K562 (cell line): ENCODE data around the gene FZD1. TPM values are rescaled to one million over a fixed set of nuclear protein-coding genes. Genes with fewer than 3 reads are reported as not detected.

Experiments
- ATAC-seq: fragments of 200-7000 bp; cut with Tn5 transposase; 3 replicates; pipeline ENCODE4 v1.9.1; 2020; ENCODE audit warnings: moderate library complexity
- BruUV-seq: library from RNA; stranded (reverse); fragments of 400-500 nt; replicated peaks from 2 replicates; lab custom pipeline; 2021; lab: Mats Ljungman, UMichigan
- CTCF ChIA-PET: fragments of 300-600 bp; formaldehyde crosslinking; extraction: SDS; loops from one replicate; lab custom pipeline; 2021; ENCODE audit warnings: low intra/inter-chr PET ratio; lab: Yijun Ruan, JAX
- POLR2A ChIA-PET: fragments of 300-600, 350-650 bp; sonication (Branson Sonifier 250); formaldehyde crosslinking; extraction: SDS; loops from one replicate; lab custom pipeline; 2021; ENCODE audit warnings: antibody characterized with exemption, inconsistent platforms; lab: Yijun Ruan, JAX
- DNase-seq, 4 experiments: peaks; one replicate each; pipeline versions ENCODE4 v3.0.0 to v3.0.0-alpha.2; 2011 to 2018; ENCODE audit warnings: low spot score in 3 of 4, mixed read lengths in 3 of 4; ENCODE audit errors: extremely low read depth in 1 of 4
- FAIRE-seq: peaks from 2 replicates; lab custom pipeline; 2011; peaks lifted over from hg19 to GRCh38; lab: Jason Lieb, UNC
- H2AFZ ChIP-seq: 2 replicates; pipeline ENCODE4 v1.6.0; 2011; ENCODE audit warnings: low read depth, low read length, control low read depth, inconsistent platforms
- H3K27ac ChIP-seq: fragments of 200-600 bp; 3 replicates; pipeline ENCODE4 v1.8.0; 2011; ENCODE audit warnings: low read depth, mild to moderate bottlenecking, control low read depth, inconsistent platforms, low read length, moderate library complexity, mixed read lengths; ENCODE audit errors: extremely low read depth
- H3K27me3 ChIP-seq, 2 experiments: fragments of 300-600 bp in 1 of 2; 2 replicates in 1 of 2; 3 replicates in 1 of 2; pipeline versions ENCODE4 v1.6.0 to v1.8.0; 2011; ENCODE audit warnings: inconsistent platforms in 2 of 2, low read length in 2 of 2, mild to moderate bottlenecking in 1 of 2, mixed read lengths in 1 of 2, moderate library complexity in 1 of 2; ENCODE audit not compliant: control insufficient read depth in 2 of 2, insufficient read depth in 2 of 2
- H3K36me3 ChIP-seq: fragments of 300-600 bp; 3 replicates; pipeline ENCODE4 v1.8.0; 2011; ENCODE audit warnings: mild to moderate bottlenecking, low read length, inconsistent platforms; ENCODE audit not compliant: control insufficient read depth, insufficient read depth
- H3K4me1 ChIP-seq, 2 experiments: fragments of 200-600 bp in 1 of 2; replicated peaks in 1 of 2; 2 replicates in 1 of 2; 3 replicates in 1 of 2; pipeline versions ENCODE4 v1.5.1 to v1.8.0; 2011; ENCODE audit warnings: inconsistent platforms in 2 of 2, low read length in 2 of 2, mild to moderate bottlenecking in 1 of 2, mixed read lengths in 1 of 2, moderate library complexity in 1 of 2; ENCODE audit not compliant: control insufficient read depth in 2 of 2, insufficient read depth in 2 of 2
- H3K4me2 ChIP-seq: 2 replicates; pipeline ENCODE4 v1.6.1; 2011; ENCODE audit warnings: low read length, control low read depth, inconsistent platforms, mixed read lengths; ENCODE audit not compliant: insufficient read depth
- H3K4me3 ChIP-seq: fragments of 200-600 bp; sonication (generic), shearing (Covaris generic); 2 replicates; pipeline ENCODE4 v1.5.1; 2016; ENCODE audit warnings: control low read depth, inconsistent platforms
- H3K79me2 ChIP-seq: fragments of 200-600 bp; 3 replicates; pipeline ENCODE4 v1.8.0; 2011; ENCODE audit warnings: low read length, inconsistent platforms; ENCODE audit not compliant: control insufficient read depth, insufficient read depth
- H3K9ac ChIP-seq, 2 experiments: 2 replicates each; pipeline versions ENCODE4 v1.6.0 to v1.6.1; 2011; ENCODE audit warnings: low read depth in 2 of 2, low read length in 2 of 2, control low read depth in 1 of 2, inconsistent platforms in 1 of 2, mild to moderate bottlenecking in 1 of 2, mixed read lengths in 1 of 2; ENCODE audit not compliant: insufficient read depth in 1 of 2
- H3K9me1 ChIP-seq: one replicate; pipeline ENCODE4 v1.6.0; 2011; ENCODE audit warnings: inconsistent platforms, mild to moderate bottlenecking, low read length, moderate library complexity; ENCODE audit not compliant: control insufficient read depth, insufficient read depth
- H3K9me3 ChIP-seq: replicated peaks from 2 replicates; pipeline ENCODE4 v1.5.1; 2011; ENCODE audit warnings: low read depth, low read length, inconsistent platforms; ENCODE audit not compliant: control insufficient read depth, insufficient read depth
- H4K20me1 ChIP-seq: replicated peaks from 2 replicates; pipeline ENCODE4 v1.6.1; 2011; ENCODE audit warnings: low read length, inconsistent platforms, mixed read lengths; ENCODE audit not compliant: control insufficient read depth, insufficient read depth
- EP300 ChIP-seq: IDR thresholded peaks from 2 replicates; pipeline ENCODE4 v1.6.1; 2012; ENCODE audit warnings: low read length, improper control_type of control experiment
- HDAC6 ChIP-seq: IDR thresholded peaks from 2 replicates; pipeline ENCODE4 v1.6.1; 2012; ENCODE audit warnings: low read depth, mild to moderate bottlenecking, control low read depth, inconsistent platforms, low read length, moderate library complexity
- HMGN3 ChIP-seq: IDR thresholded peaks from 2 replicates; pipeline ENCODE4 v1.6.1; 2011; ENCODE audit warnings: borderline replicate concordance, low read depth, mild to moderate bottlenecking, mixed read lengths, low read length; ENCODE audit not compliant: insufficient read length; ENCODE audit errors: extremely low read depth
- MBD2 ChIP-seq: sonication (generic); IDR thresholded peaks from 2 replicates; pipeline ENCODE4 v1.6.1; 2016; ENCODE audit warnings: low read depth, borderline replicate concordance
- PHF8 ChIP-seq: fragments of 200-600 bp; sonication (generic); IDR thresholded peaks from 2 replicates; pipeline ENCODE4 v1.6.1; 2012; ENCODE audit warnings: mixed run types, mild to moderate bottlenecking, inconsistent platforms, low read length, moderate library complexity, borderline replicate concordance
- RUNX1 ChIP-seq: sonication (generic); IDR thresholded peaks from 2 replicates; pipeline ENCODE4 v1.6.1; 2016; ENCODE audit warnings: antibody characterized with exemption, low read depth
- SP1 ChIP-seq: sonication (generic); formaldehyde crosslinking; IDR thresholded peaks from 2 replicates; pipeline ENCODE4 v1.8.1; 2022; ENCODE audit warnings: mild to moderate bottlenecking, missing genetic modification reagents
- ZNF408 ChIP-seq: fragments of 250-450 bp; sonication (Bioruptor Pico); IDR thresholded peaks from 2 replicates; pipeline ENCODE4 v1.4.0; 2020; ENCODE audit warnings: low read depth, mild to moderate bottlenecking, moderate library complexity
- WGBS: fragments of 100-300 bp; shearing (Covaris generic); methylation state at CpG from one replicate; pipeline ENCODE4 v1.1.6; 2016; ENCODE audit warnings: low coverage, mixed read lengths; ENCODE audit not compliant: insufficient coverage; ENCODE audit errors: missing lambda C conversion rate; 5-methylcytosine and 5-hydroxymethylcytosine counted together
- in situ Hi-C: fragments of 300-500 bp; cut with MboI; formaldehyde crosslinking; loops from 4 replicates; pipeline ENCODE4 v1.15.0; 2018; ENCODE audit warnings: inconsistent platforms, mixed read lengths
- intact Hi-C: fragments of 100-400 bp; cut with micrococcal nuclease; formaldehyde crosslinking; loops from 2 replicates; pipeline ENCODE4 v1.14.2; 2022
- polyA plus RNA-seq, 8 experiments: library from polyadenylated mRNA; depleted of rRNA in 4 of 8; stranded (reverse) in 5 of 8; unstranded in 3 of 8; fragments of >200 nt; fragmentation: Nextera tagmentation in 2 of 8; fragmentation: Illumina TruSeq in 1 of 8; extraction: Ambion mirVana in 2 of 8; extraction: Trizol in 1 of 8; gene quantifications; 2 replicates each; pipeline versions ENCODE4 v1.2.1 to v1.2.3, GENCODE V29; 2011 to 2014; ENCODE audit warnings: inconsistent platforms in 1 of 8, missing spikeins in 1 of 8
- total RNA-seq, 7 experiments: library from RNA; depleted of rRNA in 6 of 7; stranded (reverse); fragments of >200 nt in 6 of 7; fragmentation: Illumina TruSeq in 2 of 7; extraction: Trizol in 2 of 7; gene quantifications; 2 replicates each; pipeline versions ENCODE4 v1.2.1 to v1.2.3, GENCODE V29; 2011 to 2021; ENCODE audit warnings: low replicate concordance in 1 of 7
- TF ChIP-seq, protein P1 (sequence below): sonication (generic); formaldehyde crosslinking; IDR thresholded peaks from 2 replicates; pipeline ENCODE4 v1.8.1; 2023; ENCODE audit warnings: mild to moderate bottlenecking, missing genetic modification reagents
- TF ChIP-seq, protein P2 (sequence below): fragments of 450-650 bp; formaldehyde crosslinking; IDR thresholded peaks from 2 replicates; pipeline ENCODE4 v1.4.0; 2020; ENCODE audit warnings: mild to moderate bottlenecking, moderate library complexity
- TF ChIP-seq, protein P3 (sequence below): IDR thresholded peaks from 2 replicates; pipeline ENCODE4 v1.6.1; 2014; ENCODE audit warnings: antibody characterized with exemption
- TF ChIP-seq, protein P4 (sequence below): conservative IDR thresholded peaks from 2 replicates; pipeline ENCODE4 v1.6.1; 2011; ENCODE audit warnings: low read depth, mild to moderate bottlenecking, low read length; ENCODE audit not compliant: control insufficient read depth
- TF ChIP-seq, protein P5 (sequence below): fragments of 450-650 bp; formaldehyde crosslinking; IDR thresholded peaks from 2 replicates; pipeline ENCODE4 v1.4.0; 2020; ENCODE audit warnings: mild to moderate bottlenecking

Gene FZD1
- total and polyA plus RNA-seq, 9 of the 15 experiments (the other 6 are each of a cell fraction or from before 2014, with no cell fraction given), result 0.25 to 5.1 (median 1.8) TPM

DNA sequence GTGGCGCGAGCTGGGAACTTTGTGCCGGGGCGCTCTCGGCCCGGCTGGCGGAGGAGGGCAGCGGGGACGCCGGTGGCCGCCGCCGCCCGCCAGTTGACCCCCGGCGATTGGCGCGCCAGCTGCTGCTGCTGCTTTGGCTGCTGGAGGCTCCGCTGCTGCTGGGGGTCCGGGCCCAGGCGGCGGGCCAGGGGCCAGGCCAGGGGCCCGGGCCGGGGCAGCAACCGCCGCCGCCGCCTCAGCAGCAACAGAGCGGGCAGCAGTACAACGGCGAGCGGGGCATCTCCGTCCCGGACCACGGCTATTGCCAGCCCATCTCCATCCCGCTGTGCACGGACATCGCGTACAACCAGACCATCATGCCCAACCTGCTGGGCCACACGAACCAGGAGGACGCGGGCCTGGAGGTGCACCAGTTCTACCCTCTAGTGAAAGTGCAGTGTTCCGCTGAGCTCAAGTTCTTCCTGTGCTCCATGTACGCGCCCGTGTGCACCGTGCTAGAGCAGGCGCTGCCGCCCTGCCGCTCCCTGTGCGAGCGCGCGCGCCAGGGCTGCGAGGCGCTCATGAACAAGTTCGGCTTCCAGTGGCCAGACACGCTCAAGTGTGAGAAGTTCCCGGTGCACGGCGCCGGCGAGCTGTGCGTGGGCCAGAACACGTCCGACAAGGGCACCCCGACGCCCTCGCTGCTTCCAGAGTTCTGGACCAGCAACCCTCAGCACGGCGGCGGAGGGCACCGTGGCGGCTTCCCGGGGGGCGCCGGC lies 870 bp downstream of the FZD1 start:
- peak overlapping the region; percentile 80 for H2AFZ ChIP-seq
- peak overlapping the region; percentile 77 for H3K27ac ChIP-seq
- in situ Hi-C loops, result no loop called here
- H3K79me2 ChIP-seq, result peaks cover 9% of the 10 kb centered on the region; the same call in 2 of the 3 replicates
- ATAC-seq (peak; percentile 0; the same call in 1 of the 3 replicates), FAIRE-seq (no peak), DNase-seq (peak in 2 of 4 experiments; percentile 18 to 60)
- BruUV-seq, result no TSS peak
- H3K9ac ChIP-seq, result peak overlapping the region; percentile 72 to 91; a peak in 3 of 4 replicates
- H3K36me3 ChIP-seq, result no peaks in the 10 kb centered on the region
- 43% methylated on average over 54 of the region's 78 CpGs for WGBS
- H4K20me1 ChIP-seq, result no peaks in the 10 kb centered on the region
- ChIA-PET POLR2A (interaction anchor here (0.6 to 1.2 kb wide), 3 partner anchors 12 to 996 kb away, joined by 3 read pairs; no protein-coding TSS in a partner anchor), CTCF (interaction anchor here (0.7 kb wide), 1 partner anchor 370 kb away, joined by 6 read pairs; no protein-coding TSS in a partner anchor)
- H3K4me1 ChIP-seq, result peaks cover 3 to 37% of the 10 kb centered on the region in 2 experiments; a peak in 3 of 5 replicates
- H3K4me3 ChIP-seq, result peak overlapping the region; percentile 80
- peak overlapping the region; percentile 83 for H3K4me2 ChIP-seq
- intact Hi-C loops, result loop anchor here (1.0 to 10.0 kb wide), 2 partner anchors 35 to 600 kb away; no protein-coding TSS in a partner anchor
- no peaks in the 10 kb centered on the region for H3K9me3 ChIP-seq
- no peaks in the 10 kb centered on the region for H3K9me1 ChIP-seq
- H3K27me3 ChIP-seq, result no peaks in the 10 kb centered on the region
- TF ChIP-seq HMGN3 (peak; percentile 6), PHF8 (no peak), EP300 (no peak), ZNF408 (no peak), MBD2 (no peak), SP1 (CRISPR knock-in tag) (no peak), HDAC6 (no peak), RUNX1 (no peak)
- TF ChIP-seq, protein P1, sequence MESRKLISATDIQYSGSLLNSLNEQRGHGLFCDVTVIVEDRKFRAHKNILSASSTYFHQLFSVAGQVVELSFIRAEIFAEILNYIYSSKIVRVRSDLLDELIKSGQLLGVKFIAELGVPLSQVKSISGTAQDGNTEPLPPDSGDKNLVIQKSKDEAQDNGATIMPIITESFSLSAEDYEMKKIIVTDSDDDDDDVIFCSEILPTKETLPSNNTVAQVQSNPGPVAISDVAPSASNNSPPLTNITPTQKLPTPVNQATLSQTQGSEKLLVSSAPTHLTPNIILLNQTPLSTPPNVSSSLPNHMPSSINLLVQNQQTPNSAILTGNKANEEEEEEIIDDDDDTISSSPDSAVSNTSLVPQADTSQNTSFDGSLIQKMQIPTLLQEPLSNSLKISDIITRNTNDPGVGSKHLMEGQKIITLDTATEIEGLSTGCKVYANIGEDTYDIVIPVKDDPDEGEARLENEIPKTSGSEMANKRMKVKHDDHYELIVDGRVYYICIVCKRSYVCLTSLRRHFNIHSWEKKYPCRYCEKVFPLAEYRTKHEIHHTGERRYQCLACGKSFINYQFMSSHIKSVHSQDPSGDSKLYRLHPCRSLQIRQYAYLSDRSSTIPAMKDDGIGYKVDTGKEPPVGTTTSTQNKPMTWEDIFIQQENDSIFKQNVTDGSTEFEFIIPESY (CRISPR knock-in tag), result peak; percentile 79
- TF ChIP-seq, protein P2, sequence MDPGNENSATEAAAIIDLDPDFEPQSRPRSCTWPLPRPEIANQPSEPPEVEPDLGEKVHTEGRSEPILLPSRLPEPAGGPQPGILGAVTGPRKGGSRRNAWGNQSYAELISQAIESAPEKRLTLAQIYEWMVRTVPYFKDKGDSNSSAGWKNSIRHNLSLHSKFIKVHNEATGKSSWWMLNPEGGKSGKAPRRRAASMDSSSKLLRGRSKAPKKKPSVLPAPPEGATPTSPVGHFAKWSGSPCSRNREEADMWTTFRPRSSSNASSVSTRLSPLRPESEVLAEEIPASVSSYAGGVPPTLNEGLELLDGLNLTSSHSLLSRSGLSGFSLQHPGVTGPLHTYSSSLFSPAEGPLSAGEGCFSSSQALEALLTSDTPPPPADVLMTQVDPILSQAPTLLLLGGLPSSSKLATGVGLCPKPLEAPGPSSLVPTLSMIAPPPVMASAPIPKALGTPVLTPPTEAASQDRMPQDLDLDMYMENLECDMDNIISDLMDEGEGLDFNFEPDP (CRISPR knock-in tag), result no peak
- TF ChIP-seq, protein P3, sequence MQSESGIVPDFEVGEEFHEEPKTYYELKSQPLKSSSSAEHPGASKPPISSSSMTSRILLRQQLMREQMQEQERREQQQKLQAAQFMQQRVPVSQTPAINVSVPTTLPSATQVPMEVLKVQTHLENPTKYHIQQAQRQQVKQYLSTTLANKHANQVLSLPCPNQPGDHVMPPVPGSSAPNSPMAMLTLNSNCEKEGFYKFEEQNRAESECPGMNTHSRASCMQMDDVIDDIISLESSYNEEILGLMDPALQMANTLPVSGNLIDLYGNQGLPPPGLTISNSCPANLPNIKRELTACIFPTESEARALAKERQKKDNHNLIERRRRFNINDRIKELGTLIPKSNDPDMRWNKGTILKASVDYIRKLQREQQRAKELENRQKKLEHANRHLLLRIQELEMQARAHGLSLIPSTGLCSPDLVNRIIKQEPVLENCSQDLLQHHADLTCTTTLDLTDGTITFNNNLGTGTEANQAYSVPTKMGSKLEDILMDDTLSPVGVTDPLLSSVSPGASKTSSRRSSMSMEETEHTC, result no peak
- TF ChIP-seq, protein P4, sequence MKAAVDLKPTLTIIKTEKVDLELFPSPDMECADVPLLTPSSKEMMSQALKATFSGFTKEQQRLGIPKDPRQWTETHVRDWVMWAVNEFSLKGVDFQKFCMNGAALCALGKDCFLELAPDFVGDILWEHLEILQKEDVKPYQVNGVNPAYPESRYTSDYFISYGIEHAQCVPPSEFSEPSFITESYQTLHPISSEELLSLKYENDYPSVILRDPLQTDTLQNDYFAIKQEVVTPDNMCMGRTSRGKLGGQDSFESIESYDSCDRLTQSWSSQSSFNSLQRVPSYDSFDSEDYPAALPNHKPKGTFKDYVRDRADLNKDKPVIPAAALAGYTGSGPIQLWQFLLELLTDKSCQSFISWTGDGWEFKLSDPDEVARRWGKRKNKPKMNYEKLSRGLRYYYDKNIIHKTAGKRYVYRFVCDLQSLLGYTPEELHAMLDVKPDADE, result 0 out of 2 replicates have a peak, but pooled peaks have one; percentile 9
- TF ChIP-seq, protein P5, sequence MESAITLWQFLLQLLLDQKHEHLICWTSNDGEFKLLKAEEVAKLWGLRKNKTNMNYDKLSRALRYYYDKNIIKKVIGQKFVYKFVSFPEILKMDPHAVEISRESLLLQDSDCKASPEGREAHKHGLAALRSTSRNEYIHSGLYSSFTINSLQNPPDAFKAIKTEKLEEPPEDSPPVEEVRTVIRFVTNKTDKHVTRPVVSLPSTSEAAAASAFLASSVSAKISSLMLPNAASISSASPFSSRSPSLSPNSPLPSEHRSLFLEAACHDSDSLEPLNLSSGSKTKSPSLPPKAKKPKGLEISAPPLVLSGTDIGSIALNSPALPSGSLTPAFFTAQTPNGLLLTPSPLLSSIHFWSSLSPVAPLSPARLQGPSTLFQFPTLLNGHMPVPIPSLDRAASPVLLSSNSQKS (CRISPR knock-in tag), result no peak
